GM12878 (cell line): ENCODE results near the gene FBXL2. TPM values are rescaled to one million over a fixed set of nuclear protein-coding genes. Genes with fewer than 3 reads are reported as not detected.
A peak's percentile ranks its signal among the peaks of the same experiment; 100 is the strongest.
"Not testable (repeated sequence)": the region's sequence is repeated elsewhere in the genome, so short reads cannot be mapped to it uniquely, and the experiment has no call there.

Experiments
- ATAC-seq: fragments of 200-7000 bp; cut with Tn5 transposase; 3 replicates; pipeline ENCODE4 v1.9.1; 2020; ENCODE audit warnings: mild to moderate bottlenecking, moderate library complexity
- BruUV-seq: library from RNA; stranded (reverse); fragments of 400-500 nt; replicated peaks from 2 replicates; lab custom pipeline; 2021; lab: Mats Ljungman, UMichigan
- CTCF ChIA-PET: fragments of 300-600 bp; sonication (Branson Sonifier 250); formaldehyde crosslinking; extraction: SDS; loops from one replicate; lab custom pipeline; 2021; ENCODE audit warnings: inconsistent platforms; lab: Yijun Ruan, JAX
- POLR2A ChIA-PET: fragments of 350-600 bp; formaldehyde crosslinking; extraction: SDS; loops from one replicate; lab custom pipeline; 2021; ENCODE audit warnings: inconsistent platforms; lab: Charles Lee
- RAD21 ChIA-PET: fragments of 300-600 bp; sonication (Branson Sonifier 250); formaldehyde crosslinking; loops from one replicate; lab custom pipeline; 2023; ENCODE audit warnings: antibody characterized with exemption; ENCODE audit not compliant: unreplicated experiment; lab: Charles Lee
- SMC1A ChIA-PET: fragments of 300-600 bp; sonication (Branson Sonifier 250); formaldehyde crosslinking; loops from one replicate; lab custom pipeline; 2023; ENCODE audit not compliant: unreplicated experiment, uncharacterized antibody; lab: Charles Lee
- DNase-seq: peaks from one replicate; pipeline ENCODE4 v3.0.0-alpha.2; 2011; ENCODE audit warnings: low read depth, low spot score
- FAIRE-seq: peaks from 3 replicates; lab custom pipeline; 2011; peaks lifted over from hg19 to GRCh38; lab: Jason Lieb, UNC
- H2AFZ ChIP-seq: 2 replicates; pipeline ENCODE4 v1.6.0; 2011; ENCODE audit warnings: low read depth, low read length, control low read depth; ENCODE audit not compliant: control insufficient read depth
- H3K27ac ChIP-seq: 2 replicates; pipeline ENCODE4 v1.5.1; 2011; ENCODE audit warnings: control low read depth; ENCODE audit not compliant: control insufficient read depth, insufficient read depth
- H3K27me3 ChIP-seq, 2 experiments: replicated peaks in 1 of 2; 2 replicates each; pipeline versions ENCODE4 v1.6.0 to v1.6.1; 2011; ENCODE audit warnings: low read length in 1 of 2; ENCODE audit not compliant: control insufficient read depth in 2 of 2, insufficient read depth in 2 of 2
- H3K36me3 ChIP-seq, 2 experiments: 2 replicates each; pipeline ENCODE4 v1.5.1; 2011; ENCODE audit warnings: low read length in 1 of 2; ENCODE audit not compliant: control insufficient read depth in 2 of 2, insufficient read depth in 2 of 2
- H3K4me1 ChIP-seq: 2 replicates; pipeline ENCODE4 v1.6.1; 2011; ENCODE audit warnings: mild to moderate bottlenecking, low read length, moderate library complexity, mixed read lengths; ENCODE audit not compliant: control insufficient read depth, insufficient read depth
- H3K4me2 ChIP-seq: 2 replicates; pipeline ENCODE4 v1.6.0; 2011; ENCODE audit warnings: control low read depth; ENCODE audit not compliant: control insufficient read depth, insufficient read depth
- H3K4me3 ChIP-seq: fragments of 200-600 bp; sonication (generic); 2 replicates; pipeline ENCODE4 v1.5.1; 2016
- H3K79me2 ChIP-seq: 2 replicates; pipeline ENCODE4 v1.6.0; 2011; ENCODE audit warnings: low read length; ENCODE audit not compliant: control insufficient read depth, insufficient read depth
- H3K9ac ChIP-seq: 2 replicates; pipeline ENCODE4 v1.8.0; 2011; ENCODE audit warnings: low read length, control low read depth, mixed read lengths; ENCODE audit not compliant: control insufficient read depth, insufficient read depth
- H3K9me3 ChIP-seq: replicated peaks from 3 replicates; pipeline ENCODE4 v1.5.1; 2011; ENCODE audit warnings: mild to moderate bottlenecking, low read length; ENCODE audit not compliant: control insufficient read depth, insufficient read depth
- H4K20me1 ChIP-seq: 2 replicates; pipeline ENCODE4 v1.6.0; 2011; ENCODE audit not compliant: control insufficient read depth, insufficient read depth
- FOXM1 ChIP-seq: IDR thresholded peaks from 2 replicates; pipeline ENCODE4 v1.6.1; 2012; ENCODE audit warnings: low read depth, mild to moderate bottlenecking, inconsistent platforms, low read length, moderate library complexity
- RFX5 ChIP-seq: IDR thresholded peaks from 2 replicates; pipeline ENCODE4 v1.6.1; 2011; ENCODE audit warnings: low read depth, low read length, improper control_type of control experiment
- SP1 ChIP-seq: IDR thresholded peaks from one replicate; pipeline ENCODE4 v1.6.1; 2011; ENCODE audit warnings: low read depth, low read length
- in situ Hi-C: fragments of 300-500 bp; cut with MboI; formaldehyde crosslinking; loops from 9 replicates; pipeline ENCODE4 v1.14.3; 2018; ENCODE audit warnings: mixed read lengths
- intact Hi-C: fragments of 100-400 bp; cut with micrococcal nuclease; formaldehyde crosslinking; loops from one replicate; pipeline ENCODE4 v1.14.2; 2022; ENCODE audit not compliant: unreplicated experiment
- polyA plus RNA-seq, 11 experiments: library from polyadenylated mRNA; depleted of rRNA in 4 of 11; unstranded in 6 of 11; stranded (reverse) in 5 of 11; fragments of >200 nt; fragmentation: Nextera tagmentation in 4 of 11; fragmentation: Illumina TruSeq in 1 of 11; extraction: Ambion mirVana in 4 of 11; extraction: Trizol in 1 of 11; gene quantifications; 1 replicate in 1 of 11; 2 replicates in 10 of 11; pipeline versions ENCODE4 v1.2.1 to v1.2.3, GENCODE V29; 2011 to 2016; ENCODE audit warnings: inconsistent platforms in 2 of 11, missing spikeins in 2 of 11, low read depth in 1 of 11
- total RNA-seq, 4 experiments: library from RNA; depleted of rRNA in 3 of 4; stranded (reverse); fragments of >200 nt in 3 of 4; fragmentation: Illumina TruSeq in 1 of 4; extraction: Trizol in 1 of 4; gene quantifications; 2 replicates each; pipeline versions ENCODE4 v1.2.1 to v1.2.3, GENCODE V29; 2013 to 2021
- TF ChIP-seq, protein P1 (sequence below): fragments of 150-350 bp; IDR thresholded peaks from 2 replicates; pipeline ENCODE4 v1.6.1; 2016; ENCODE audit warnings: low read depth, low read length
- TF ChIP-seq, protein P2 (sequence below): fragments of 450-650 bp; IDR thresholded peaks from 2 replicates; pipeline ENCODE4 v1.6.1; 2017; ENCODE audit warnings: mild to moderate bottlenecking, moderate library complexity
- TF ChIP-seq, protein P3 (sequence below): IDR thresholded peaks from 2 replicates; pipeline ENCODE4 v1.6.1; 2011; ENCODE audit warnings: mild to moderate bottlenecking, low read depth, low read length, moderate library complexity; ENCODE audit not compliant: insufficient replicate concordance

The FBXL2 gene
- total and polyA plus RNA-seq, 10 of the 15 experiments (the other 5 are each of a cell fraction or from before 2014, with no cell fraction given) = 0.04 to 0.72 (median 0.15) TPM; not detected in 1

DNA sequence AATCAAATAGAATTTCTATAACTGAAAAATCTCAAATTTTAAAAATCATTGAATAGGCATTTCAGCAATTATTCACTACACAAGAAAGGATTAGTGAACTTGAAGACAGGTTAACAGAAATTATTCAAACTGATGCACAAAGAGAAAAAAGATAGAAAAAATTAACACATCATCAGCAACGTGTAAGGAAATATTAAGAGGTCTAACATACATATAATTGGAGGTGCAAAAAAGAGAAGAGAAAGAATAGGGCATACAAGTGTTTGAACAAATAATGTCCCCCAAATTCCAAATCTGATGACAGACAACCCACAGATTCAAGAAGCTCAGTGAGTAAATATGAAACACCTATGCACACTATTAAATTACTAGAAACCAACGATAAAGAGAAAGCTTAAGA lies 57.1 kb downstream of the FBXL2 start (continued):
- TF ChIP-seq, protein P1, sequence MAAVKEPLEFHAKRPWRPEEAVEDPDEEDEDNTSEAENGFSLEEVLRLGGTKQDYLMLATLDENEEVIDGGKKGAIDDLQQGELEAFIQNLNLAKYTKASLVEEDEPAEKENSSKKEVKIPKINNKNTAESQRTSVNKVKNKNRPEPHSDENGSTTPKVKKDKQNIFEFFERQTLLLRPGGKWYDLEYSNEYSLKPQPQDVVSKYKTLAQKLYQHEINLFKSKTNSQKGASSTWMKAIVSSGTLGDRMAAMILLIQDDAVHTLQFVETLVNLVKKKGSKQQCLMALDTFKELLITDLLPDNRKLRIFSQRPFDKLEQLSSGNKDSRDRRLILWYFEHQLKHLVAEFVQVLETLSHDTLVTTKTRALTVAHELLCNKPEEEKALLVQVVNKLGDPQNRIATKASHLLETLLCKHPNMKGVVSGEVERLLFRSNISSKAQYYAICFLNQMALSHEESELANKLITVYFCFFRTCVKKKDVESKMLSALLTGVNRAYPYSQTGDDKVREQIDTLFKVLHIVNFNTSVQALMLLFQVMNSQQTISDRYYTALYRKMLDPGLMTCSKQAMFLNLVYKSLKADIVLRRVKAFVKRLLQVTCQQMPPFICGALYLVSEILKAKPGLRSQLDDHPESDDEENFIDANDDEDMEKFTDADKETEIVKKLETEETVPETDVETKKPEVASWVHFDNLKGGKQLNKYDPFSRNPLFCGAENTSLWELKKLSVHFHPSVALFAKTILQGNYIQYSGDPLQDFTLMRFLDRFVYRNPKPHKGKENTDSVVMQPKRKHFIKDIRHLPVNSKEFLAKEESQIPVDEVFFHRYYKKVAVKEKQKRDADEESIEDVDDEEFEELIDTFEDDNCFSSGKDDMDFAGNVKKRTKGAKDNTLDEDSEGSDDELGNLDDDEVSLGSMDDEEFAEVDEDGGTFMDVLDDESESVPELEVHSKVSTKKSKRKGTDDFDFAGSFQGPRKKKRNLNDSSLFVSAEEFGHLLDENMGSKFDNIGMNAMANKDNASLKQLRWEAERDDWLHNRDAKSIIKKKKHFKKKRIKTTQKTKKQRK = no peak
- TF ChIP-seq, protein P2, sequence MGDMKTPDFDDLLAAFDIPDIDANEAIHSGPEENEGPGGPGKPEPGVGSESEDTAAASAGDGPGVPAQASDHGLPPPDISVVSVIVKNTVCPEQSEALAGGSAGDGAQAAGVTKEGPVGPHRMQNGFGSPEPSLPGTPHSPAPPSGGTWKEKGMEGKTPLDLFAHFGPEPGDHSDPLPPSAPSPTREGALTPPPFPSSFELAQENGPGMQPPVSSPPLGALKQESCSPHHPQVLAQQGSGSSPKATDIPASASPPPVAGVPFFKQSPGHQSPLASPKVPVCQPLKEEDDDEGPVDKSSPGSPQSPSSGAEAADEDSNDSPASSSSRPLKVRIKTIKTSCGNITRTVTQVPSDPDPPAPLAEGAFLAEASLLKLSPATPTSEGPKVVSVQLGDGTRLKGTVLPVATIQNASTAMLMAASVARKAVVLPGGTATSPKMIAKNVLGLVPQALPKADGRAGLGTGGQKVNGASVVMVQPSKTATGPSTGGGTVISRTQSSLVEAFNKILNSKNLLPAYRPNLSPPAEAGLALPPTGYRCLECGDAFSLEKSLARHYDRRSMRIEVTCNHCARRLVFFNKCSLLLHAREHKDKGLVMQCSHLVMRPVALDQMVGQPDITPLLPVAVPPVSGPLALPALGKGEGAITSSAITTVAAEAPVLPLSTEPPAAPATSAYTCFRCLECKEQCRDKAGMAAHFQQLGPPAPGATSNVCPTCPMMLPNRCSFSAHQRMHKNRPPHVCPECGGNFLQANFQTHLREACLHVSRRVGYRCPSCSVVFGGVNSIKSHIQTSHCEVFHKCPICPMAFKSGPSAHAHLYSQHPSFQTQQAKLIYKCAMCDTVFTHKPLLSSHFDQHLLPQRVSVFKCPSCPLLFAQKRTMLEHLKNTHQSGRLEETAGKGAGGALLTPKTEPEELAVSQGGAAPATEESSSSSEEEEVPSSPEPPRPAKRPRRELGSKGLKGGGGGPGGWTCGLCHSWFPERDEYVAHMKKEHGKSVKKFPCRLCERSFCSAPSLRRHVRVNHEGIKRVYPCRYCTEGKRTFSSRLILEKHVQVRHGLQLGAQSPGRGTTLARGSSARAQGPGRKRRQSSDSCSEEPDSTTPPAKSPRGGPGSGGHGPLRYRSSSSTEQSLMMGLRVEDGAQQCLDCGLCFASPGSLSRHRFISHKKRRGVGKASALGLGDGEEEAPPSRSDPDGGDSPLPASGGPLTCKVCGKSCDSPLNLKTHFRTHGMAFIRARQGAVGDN = no peak
- TF ChIP-seq FOXM1 (no peak), RFX5 (no peak), SP1 (no peak)
- TF ChIP-seq, protein P3, sequence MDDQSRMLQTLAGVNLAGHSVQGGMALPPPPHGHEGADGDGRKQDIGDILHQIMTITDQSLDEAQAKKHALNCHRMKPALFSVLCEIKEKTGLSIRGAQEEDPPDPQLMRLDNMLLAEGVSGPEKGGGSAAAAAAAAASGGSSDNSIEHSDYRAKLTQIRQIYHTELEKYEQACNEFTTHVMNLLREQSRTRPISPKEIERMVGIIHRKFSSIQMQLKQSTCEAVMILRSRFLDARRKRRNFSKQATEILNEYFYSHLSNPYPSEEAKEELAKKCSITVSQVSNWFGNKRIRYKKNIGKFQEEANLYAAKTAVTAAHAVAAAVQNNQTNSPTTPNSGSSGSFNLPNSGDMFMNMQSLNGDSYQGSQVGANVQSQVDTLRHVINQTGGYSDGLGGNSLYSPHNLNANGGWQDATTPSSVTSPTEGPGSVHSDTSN = no peak

DNA sequence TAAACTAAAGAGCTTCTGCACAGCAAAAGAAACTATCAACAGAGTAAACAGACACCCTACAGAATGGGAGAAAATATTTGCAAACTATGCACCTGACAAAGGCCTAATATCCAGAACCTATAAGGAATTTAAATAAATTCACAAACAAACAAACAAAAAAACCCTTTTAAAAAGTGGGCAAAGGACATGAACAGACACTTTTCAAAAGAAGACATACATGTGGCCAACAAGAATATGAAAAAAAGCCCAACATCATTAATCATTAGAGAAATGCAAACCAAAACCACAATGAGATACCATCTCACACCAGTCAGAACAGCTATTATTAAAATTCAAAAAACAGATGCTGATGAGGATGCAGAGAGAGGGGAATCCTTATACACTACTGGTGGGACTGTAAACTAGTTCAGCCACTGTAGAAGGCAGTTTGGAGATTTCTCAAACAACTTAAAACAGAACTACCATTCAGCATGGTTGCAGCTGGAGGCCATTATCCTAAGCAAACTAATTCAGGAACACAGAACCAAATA lies 61.8 kb downstream of the FBXL2 start:
- SMC1A ChIA-PET, DNase-seq, H3K27ac ChIP-seq, H2AFZ ChIP-seq, H3K79me2 ChIP-seq, intact Hi-C loops, FAIRE-seq, CTCF ChIA-PET, H3K9ac ChIP-seq, H3K4me2 ChIP-seq, BruUV-seq, POLR2A ChIA-PET, in situ Hi-C loops, H3K4me3 ChIP-seq, H4K20me1 ChIP-seq, H3K27me3 ChIP-seq, H3K4me1 ChIP-seq, RAD21 ChIA-PET, H3K36me3 ChIP-seq, H3K9me3 ChIP-seq: not testable (repeated sequence)
- ATAC-seq = peak; percentile 70
